Left renal pelvis (tissue), 4 donors: ENCODE measurements around the gene ASRGL1. TPM values are rescaled to one million over a fixed set of nuclear protein-coding genes. Genes with fewer than 3 reads are reported as not detected.
"Not testable (repeated sequence)": the region's sequence is repeated elsewhere in the genome, so short reads cannot be mapped to it uniquely, and the experiment has no call there.

ENCODE experiments used
- DNase-seq, 4 donors: peaks; one replicate each; pipeline ENCODE4 v3.0.0-alpha.2; 2013; ENCODE audit warnings: low read depth in 4 of 4, low spot score in 3 of 4
- polyA plus RNA-seq, 4 donors: library from polyadenylated mRNA; unstranded; fragments of 120-200 nt; gene quantifications; one replicate each; pipeline ENCODE4 v1.2.1, GENCODE V29; 2013; ENCODE audit not compliant: insufficient read length in 4 of 4

ASRGL1 gene
- polyA plus RNA-seq, 4 donors: 5.2 to 63.3 (median 52.2) TPM

- DNase-seq: no peak
These were observed 8.6 kb downstream of the ASRGL1 start for GRCh38 chr11:62345861-62346260.

GRCh38 chr11:62352355-62353336 is 15.4 kb downstream of the ASRGL1 start:
- no peak for DNase-seq

GRCh38 chr11:62353841-62354240 is 16.6 kb downstream of the ASRGL1 start:
- DNase-seq: no peak

GRCh38 chr11:62358273-62358672 is 21.0 kb downstream of the ASRGL1 start:
- DNase-seq: no peak

- no peak for DNase-seq
These were observed 22.2 kb downstream of the ASRGL1 start for GRCh38 chr11:62359475-62359874.

- no peak for DNase-seq
These were observed 23.4 kb downstream of the ASRGL1 start for GRCh38 chr11:62360685-62361084.

- DNase-seq: not testable (repeated sequence)
These were observed 31.7 kb downstream of the ASRGL1 start for GRCh38 chr11:62368861-62369477.

GRCh38 chr11:62370743-62371440 is 33.6 kb downstream of the ASRGL1 start:
- no peak for DNase-seq

- DNase-seq: no peak
These were observed 35.6 kb downstream of the ASRGL1 start for GRCh38 chr11:62372871-62373270.

GRCh38 chr11:62373464-62374119 is 36.3 kb downstream of the ASRGL1 start:
- DNase-seq: no peak

GRCh38 chr11:62374801-62375200 is 37.6 kb downstream of the ASRGL1 start:
- DNase-seq: no peak

- DNase-seq: not testable (repeated sequence)
These were observed 41.3 kb downstream of the ASRGL1 start for GRCh38 chr11:62378459-62379063.

GRCh38 chr11:62379586-62379985 is 42.3 kb downstream of the ASRGL1 start:
- not testable (repeated sequence) for DNase-seq

- peak in 2 of 4 donors; percentile 37 to 52 for DNase-seq
These were observed 43.6 kb downstream of the ASRGL1 start for GRCh38 chr11:62380821-62381245.

GRCh38 chr11:62383822-62384221 is 46.6 kb downstream of the ASRGL1 start:
- DNase-seq: no peak

GRCh38 chr11:62386083-62386482 is 48.8 kb downstream of the ASRGL1 start:
- not testable (repeated sequence) for DNase-seq

- no peak for DNase-seq
These were observed 50.1 kb downstream of the ASRGL1 start for GRCh38 chr11:62387381-62387780.

GRCh38 chr11:62388999-62389398 is 51.8 kb downstream of the ASRGL1 start:
- DNase-seq: no peak

- DNase-seq: no peak
These were observed 53.0 kb downstream of the ASRGL1 start for GRCh38 chr11:62390237-62390636.

GRCh38 chr11:62390722-62391121 is 53.5 kb downstream of the ASRGL1 start:
- no peak for DNase-seq
